Mesenchymal stem cell (in vitro differentiated cells and primary cell): ENCODE data around the gene CAAP1.

ENCODE experiments used
- DNase-seq: peaks from one replicate; pipeline ENCODE4 v3.0.0-alpha.2; 2013
- H2AFZ ChIP-seq: one replicate; pipeline ENCODE4 v1.6.1; 2013; ENCODE audit warnings: low read depth, mild to moderate bottlenecking, control low read depth, inconsistent platforms, low read length, moderate library complexity
- H2AK5ac ChIP-seq: 2 replicates; pipeline ENCODE4 v1.6.1; 2013; ENCODE audit warnings: low read length, moderate library complexity, mild to moderate bottlenecking, inconsistent platforms; ENCODE audit not compliant: severe bottlenecking
- H2BK120ac ChIP-seq: one replicate; pipeline ENCODE4 v1.6.1; 2013; ENCODE audit warnings: low read depth, mild to moderate bottlenecking, inconsistent platforms, low read length, moderate library complexity
- H2BK12ac ChIP-seq, 2 experiments: one replicate each; pipeline ENCODE4 v1.6.1; 2013; ENCODE audit warnings: inconsistent platforms in 2 of 2, low read length in 2 of 2, mild to moderate bottlenecking in 2 of 2, moderate library complexity in 2 of 2, control low read depth in 1 of 2
- H2BK15ac ChIP-seq: one replicate; pipeline ENCODE4 v1.6.1; 2013; ENCODE audit warnings: mild to moderate bottlenecking, low read depth, inconsistent platforms; ENCODE audit not compliant: poor library complexity, severe bottlenecking
- H2BK5ac ChIP-seq: 2 replicates; pipeline ENCODE4 v1.6.1; 2013; ENCODE audit warnings: low read depth, mild to moderate bottlenecking, low read length, control low read depth, inconsistent platforms; ENCODE audit not compliant: poor library complexity, severe bottlenecking
- H3K14ac ChIP-seq, 2 experiments: one replicate each; pipeline ENCODE4 v1.6.1; 2013; ENCODE audit warnings: inconsistent platforms in 2 of 2, low read length in 2 of 2, control low read depth in 1 of 2, mild to moderate bottlenecking in 1 of 2, moderate library complexity in 1 of 2
- H3K18ac ChIP-seq, 2 experiments: one replicate each; pipeline ENCODE4 v1.6.1; 2013; ENCODE audit warnings: inconsistent platforms in 2 of 2, low read length in 2 of 2, control low read depth in 1 of 2, low read depth in 1 of 2, mild to moderate bottlenecking in 1 of 2
- H3K23ac ChIP-seq, 2 experiments: one replicate each; pipeline ENCODE4 v1.6.1; 2013; ENCODE audit warnings: inconsistent platforms in 2 of 2, low read length in 2 of 2, mild to moderate bottlenecking in 2 of 2, moderate library complexity in 2 of 2, control low read depth in 1 of 2
- H3K27ac ChIP-seq: 2 replicates; pipeline ENCODE4 v1.5.1; 2013; ENCODE audit warnings: mild to moderate bottlenecking, moderate library complexity, low read length, control low read depth, inconsistent platforms; ENCODE audit not compliant: poor library complexity, severe bottlenecking
- H3K27me3 ChIP-seq, 2 experiments: 2 replicates each; pipeline versions ENCODE4 v1.6.1 to v1.7.0; 2013; ENCODE audit warnings: low read length in 2 of 2, mild to moderate bottlenecking in 2 of 2, moderate library complexity in 2 of 2, control low read depth in 1 of 2, inconsistent platforms in 1 of 2; ENCODE audit not compliant: control insufficient read depth in 1 of 2, insufficient read depth in 1 of 2
- H3K36me3 ChIP-seq, 2 experiments: 2 replicates each; pipeline versions ENCODE4 v1.6.1 to v1.7.0; 2013; ENCODE audit warnings: low read length in 2 of 2, control low read depth in 1 of 2, inconsistent platforms in 1 of 2, low read depth in 1 of 2, mild to moderate bottlenecking in 1 of 2; ENCODE audit not compliant: insufficient read depth in 2 of 2, control insufficient read depth in 1 of 2
- H3K4ac ChIP-seq, 2 experiments: one replicate each; pipeline ENCODE4 v1.6.1; 2013; ENCODE audit warnings: inconsistent platforms in 2 of 2, low read length in 2 of 2, mild to moderate bottlenecking in 2 of 2, moderate library complexity in 2 of 2, control low read depth in 1 of 2, low read depth in 1 of 2
- H3K4me1 ChIP-seq: 2 replicates; pipeline ENCODE4 v1.6.1; 2013; ENCODE audit warnings: low read depth, low read length, control low read depth; ENCODE audit not compliant: control insufficient read depth, insufficient read depth
- H3K4me2 ChIP-seq: 2 replicates; pipeline ENCODE4 v1.6.1; 2013; ENCODE audit warnings: low read length, mild to moderate bottlenecking, inconsistent platforms; ENCODE audit not compliant: poor library complexity, severe bottlenecking
- H3K4me3 ChIP-seq, 2 experiments: 2 replicates each; pipeline versions ENCODE4 v1.5.1 to v1.7.0; 2013; ENCODE audit warnings: low read length in 2 of 2, mild to moderate bottlenecking in 2 of 2, control low read depth in 1 of 2, low read depth in 1 of 2; ENCODE audit not compliant: insufficient read depth in 1 of 2
- H3K79me1 ChIP-seq: replicated peaks from 2 replicates; pipeline ENCODE4 v1.6.1; 2013; ENCODE audit warnings: mild to moderate bottlenecking, control low read depth, low read length, inconsistent platforms; ENCODE audit not compliant: poor library complexity, severe bottlenecking
- H3K9ac ChIP-seq: 2 replicates; pipeline ENCODE4 v1.7.0; 2013; ENCODE audit warnings: mild to moderate bottlenecking, low read length, moderate library complexity
- H3K9me3 ChIP-seq: 2 replicates; pipeline ENCODE4 v1.7.0; 2013; ENCODE audit warnings: mild to moderate bottlenecking, low read length; ENCODE audit not compliant: control insufficient read depth
- H4K8ac ChIP-seq: one replicate; pipeline ENCODE4 v1.6.1; 2013; ENCODE audit warnings: inconsistent platforms, mild to moderate bottlenecking, low read length, moderate library complexity
- H4K91ac ChIP-seq: one replicate; pipeline ENCODE4 v1.6.1; 2013; ENCODE audit warnings: mild to moderate bottlenecking, low read length, inconsistent platforms
- WGBS: methylation state at CpG from one replicate; pipeline ENCODE4 v1.1.7; 2013; ENCODE audit warnings: mixed read lengths; 5-methylcytosine and 5-hydroxymethylcytosine counted together

The CAAP1 gene

GRCh38 chr9:26913138-26913668 is 20.6 kb upstream of the CAAP1 start:
- Histone ChIP-seq H3K27me3 (no peaks in the 10 kb centered on the region), H3K4me2 (no peak overlapping the region), H2BK15ac (no peak overlapping the region), H2BK5ac (no peak overlapping the region), H3K18ac (no peak overlapping the region), H3K36me3 (peaks cover 7 to 77% of the 10 kb centered on the region in 2 experiments), H3K4me3 (no peak overlapping the region), H2BK12ac (no peak overlapping the region), H2BK120ac (no peak overlapping the region), H3K79me1 (peaks cover 2% of the 10 kb centered on the region), H3K14ac (no peak overlapping the region), H4K91ac (no peak overlapping the region), H3K27ac (no peak overlapping the region), H2AK5ac (no peak overlapping the region), H4K8ac (no peak overlapping the region), H3K4ac (no peak overlapping the region), H3K23ac (no peak overlapping the region), H3K4me1 (no peaks in the 10 kb centered on the region), H2AFZ (no peak overlapping the region), H3K9me3 (no peaks in the 10 kb centered on the region), H3K9ac (no peak overlapping the region)
- DNase-seq = no peak
- no CpG with 5 or more reads among the region's 2 CpGs for WGBS

GRCh38 chr9:26904671-26905070 is 12.1 kb upstream of the CAAP1 start:
- Histone ChIP-seq H2AFZ (no peak overlapping the region), H3K18ac (no peak overlapping the region), H3K23ac (no peak overlapping the region), H3K79me1 (peaks cover 1% of the 10 kb centered on the region), H3K4me2 (no peak overlapping the region), H2BK5ac (no peak overlapping the region), H3K4ac (no peak overlapping the region), H2AK5ac (no peak overlapping the region), H3K4me1 (no peaks in the 10 kb centered on the region), H2BK12ac (no peak overlapping the region), H3K9ac (no peak overlapping the region), H2BK120ac (no peak overlapping the region), H3K14ac (no peak overlapping the region), H3K36me3 (peaks cover 9 to 58% of the 10 kb centered on the region in 2 experiments), H4K8ac (no peak overlapping the region), H3K4me3 (no peak overlapping the region), H3K27ac (no peak overlapping the region), H3K9me3 (no peaks in the 10 kb centered on the region), H3K27me3 (no peaks in the 10 kb centered on the region), H2BK15ac (no peak overlapping the region), H4K91ac (no peak overlapping the region)
- DNase-seq = no peak
- 100% methylated on average over 1 of the region's 1 CpG for WGBS

GRCh38 chr9:26904070-26904469 is 11.5 kb upstream of the CAAP1 start:
- Histone ChIP-seq H2BK5ac (no peak overlapping the region), H2AK5ac (no peak overlapping the region), H3K9me3 (no peaks in the 10 kb centered on the region), H3K36me3 (peaks cover 9 to 53% of the 10 kb centered on the region in 2 experiments), H4K91ac (no peak overlapping the region), H3K14ac (no peak overlapping the region), H2BK120ac (no peak overlapping the region), H4K8ac (no peak overlapping the region), H3K18ac (no peak overlapping the region), H3K4me3 (no peak overlapping the region), H2BK12ac (no peak overlapping the region), H3K79me1 (peaks cover 1% of the 10 kb centered on the region), H3K27ac (no peak overlapping the region), H2BK15ac (no peak overlapping the region), H3K4me2 (no peak overlapping the region), H3K9ac (no peak overlapping the region), H3K23ac (no peak overlapping the region), H3K27me3 (no peaks in the 10 kb centered on the region), H3K4me1 (no peaks in the 10 kb centered on the region), H3K4ac (no peak overlapping the region), H2AFZ (no peak overlapping the region)
- no peak for DNase-seq
- WGBS = 90% methylated on average over 2 of the region's 3 CpGs

- Histone ChIP-seq H3K27me3 (no peaks in the 10 kb centered on the region), H4K8ac (peak overlapping the region; percentile 97), H3K9me3 (no peaks in the 10 kb centered on the region), H3K4me3 (peak overlapping the region in 1 of 2 experiments; percentile 98), H3K4ac (no peak overlapping the region), H2BK12ac (no peak overlapping the region), H2BK120ac (no peak overlapping the region), H3K18ac (no peak overlapping the region), H3K14ac (no peak overlapping the region), H3K27ac (peak overlapping the region; percentile 96), H3K4me1 (peaks cover 3% of the 10 kb centered on the region), H2BK5ac (no peak overlapping the region), H3K9ac (peak overlapping the region; percentile 96), H2AFZ (no peak overlapping the region), H2AK5ac (peak overlapping the region; percentile 85), H3K36me3 (no peaks in the 10 kb centered on the region), H4K91ac (no peak overlapping the region), H3K79me1 (no peaks in the 10 kb centered on the region), H2BK15ac (no peak overlapping the region), H3K23ac (no peak overlapping the region), H3K4me2 (peak overlapping the region; percentile 88)
- DNase-seq = no peak
- 13% methylated on average over 4 of the region's 7 CpGs for WGBS
Measured at GRCh38 chr9:26893030-26893676, 551 bp upstream of the CAAP1 start.
